ENCODE results near the gene TIMM29.

DNA sequence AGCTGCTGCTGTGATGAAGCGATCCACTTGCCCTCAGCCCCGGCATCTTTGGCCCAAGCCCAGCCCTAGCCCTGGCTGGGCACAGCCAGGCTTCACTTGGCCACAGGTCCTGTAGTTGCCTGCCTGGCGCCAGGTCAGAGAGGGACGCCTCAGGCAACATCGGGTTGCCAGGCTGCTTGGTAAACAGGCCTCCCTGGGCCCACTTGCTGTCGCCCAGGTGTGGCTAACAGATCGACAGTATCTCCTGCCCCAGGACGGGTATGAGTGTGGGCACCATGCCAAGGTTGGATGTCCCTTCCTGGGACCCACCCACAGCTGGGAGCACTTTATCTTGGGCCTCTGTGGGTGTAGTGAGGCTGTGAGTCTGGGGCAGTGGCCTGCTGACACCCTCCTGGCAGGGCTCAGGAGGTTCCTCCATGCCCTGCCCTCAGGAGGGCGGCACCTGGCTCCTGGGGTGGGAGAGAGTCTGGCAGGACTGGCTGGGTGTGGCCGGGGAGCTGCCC lies 29.4 kb upstream of the TIMM29 start:
- TF ChIP-seq, protein P1, sequence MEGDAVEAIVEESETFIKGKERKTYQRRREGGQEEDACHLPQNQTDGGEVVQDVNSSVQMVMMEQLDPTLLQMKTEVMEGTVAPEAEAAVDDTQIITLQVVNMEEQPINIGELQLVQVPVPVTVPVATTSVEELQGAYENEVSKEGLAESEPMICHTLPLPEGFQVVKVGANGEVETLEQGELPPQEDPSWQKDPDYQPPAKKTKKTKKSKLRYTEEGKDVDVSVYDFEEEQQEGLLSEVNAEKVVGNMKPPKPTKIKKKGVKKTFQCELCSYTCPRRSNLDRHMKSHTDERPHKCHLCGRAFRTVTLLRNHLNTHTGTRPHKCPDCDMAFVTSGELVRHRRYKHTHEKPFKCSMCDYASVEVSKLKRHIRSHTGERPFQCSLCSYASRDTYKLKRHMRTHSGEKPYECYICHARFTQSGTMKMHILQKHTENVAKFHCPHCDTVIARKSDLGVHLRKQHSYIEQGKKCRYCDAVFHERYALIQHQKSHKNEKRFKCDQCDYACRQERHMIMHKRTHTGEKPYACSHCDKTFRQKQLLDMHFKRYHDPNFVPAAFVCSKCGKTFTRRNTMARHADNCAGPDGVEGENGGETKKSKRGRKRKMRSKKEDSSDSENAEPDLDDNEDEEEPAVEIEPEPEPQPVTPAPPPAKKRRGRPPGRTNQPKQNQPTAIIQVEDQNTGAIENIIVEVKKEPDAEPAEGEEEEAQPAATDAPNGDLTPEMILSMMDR (IDR thresholded peaks at IDR 0.05), result no peak
- TF ChIP-seq POLR2AphosphoS5 (IDR thresholded peaks at IDR 0.05) (no peak), POLR2A (IDR thresholded peaks at IDR 0.05) (no peak), EP300 (IDR thresholded peaks at IDR 0.05) (no peak)

All from suprapubic skin (tissue), 4 donors.